ENCODE results near the gene COLEC11.
"Not testable (repeated sequence)": the region's sequence is repeated elsewhere in the genome, so short reads cannot be mapped to it uniquely, and the experiment has no call there.

The COLEC11 gene

GRCh38 chr2:3606370-3607201, 11.7 kb downstream of the COLEC11 start:
- no peak for DNase-seq

GRCh38 chr2:3608373-3609278, 13.7 kb downstream of the COLEC11 start:
- DNase-seq = no peak

GRCh38 chr2:3609279-3609673, 14.4 kb downstream of the COLEC11 start:
- not testable (repeated sequence) for DNase-seq

GRCh38 chr2:3610415-3610814, 15.5 kb downstream of the COLEC11 start:
- DNase-seq = no peak

- DNase-seq = no peak
These were observed 16.1 kb downstream of the COLEC11 start for GRCh38 chr2:3610881-3611505.

GRCh38 chr2:3611589-3611988, 16.7 kb downstream of the COLEC11 start:
- DNase-seq = no peak

DNA sequence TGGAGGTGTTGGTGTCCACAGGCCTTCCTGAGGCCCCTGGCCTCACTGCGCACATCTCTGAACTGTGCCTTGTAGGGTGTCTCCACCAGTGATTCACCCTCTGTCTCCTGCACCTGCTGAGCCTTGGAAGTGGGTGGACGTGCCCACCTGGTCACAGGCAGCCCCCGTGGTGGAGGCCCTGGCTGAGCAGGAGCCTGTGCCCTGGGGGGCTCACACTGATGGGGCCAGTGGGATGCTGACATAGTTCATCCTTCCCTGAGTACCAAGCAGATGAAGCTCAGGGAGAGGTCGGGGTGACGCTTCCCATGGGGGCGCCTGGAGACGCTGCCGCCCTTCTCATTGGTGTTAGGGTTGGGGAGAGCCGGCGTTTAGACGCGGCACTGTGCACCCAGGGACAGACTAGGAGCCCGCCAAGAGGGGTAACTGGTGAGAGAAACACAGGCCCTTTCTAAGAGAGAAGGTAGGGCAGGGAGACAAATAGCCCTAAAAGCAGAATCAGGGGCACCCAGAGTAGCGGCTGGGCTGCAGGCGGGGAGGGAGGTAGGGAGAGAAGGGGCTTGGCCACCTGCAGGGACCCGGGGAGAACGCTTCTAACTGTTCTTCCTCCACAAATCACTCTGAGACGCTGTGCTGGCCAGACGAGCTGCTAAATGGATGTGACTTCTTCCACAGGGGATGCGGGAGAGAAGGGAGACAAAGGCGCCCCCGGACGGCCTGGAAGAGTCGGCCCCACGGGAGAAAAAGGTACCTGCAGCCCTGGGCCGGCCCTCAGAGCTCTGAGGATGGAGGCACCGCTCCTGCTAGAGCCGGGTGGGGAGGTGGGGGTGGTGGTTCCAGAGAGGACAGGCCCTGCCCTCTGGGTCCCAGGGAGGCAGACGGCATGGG, 18.0 kb downstream of the COLEC11 start:
- no peak for DNase-seq

DNA sequence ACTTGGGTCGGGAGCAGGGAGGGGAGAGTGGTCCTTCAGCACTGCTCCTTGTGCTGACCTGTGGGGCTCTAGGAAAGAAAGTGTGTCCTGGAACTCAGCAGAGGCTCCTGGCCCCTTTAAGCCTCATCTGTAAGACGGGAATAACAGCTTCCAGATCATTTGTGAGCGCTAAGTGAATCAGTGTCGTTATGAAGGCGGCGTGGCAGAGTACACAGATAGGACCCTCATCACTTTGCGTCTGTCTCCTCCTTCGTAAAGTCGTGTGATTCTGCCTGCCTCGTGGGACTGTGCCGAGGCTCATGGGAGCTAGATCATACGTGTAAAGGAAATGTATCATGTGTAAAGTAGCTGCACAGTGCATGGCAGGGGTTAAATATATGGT, 18.6 kb downstream of the COLEC11 start:
- no peak for DNase-seq

DNA sequence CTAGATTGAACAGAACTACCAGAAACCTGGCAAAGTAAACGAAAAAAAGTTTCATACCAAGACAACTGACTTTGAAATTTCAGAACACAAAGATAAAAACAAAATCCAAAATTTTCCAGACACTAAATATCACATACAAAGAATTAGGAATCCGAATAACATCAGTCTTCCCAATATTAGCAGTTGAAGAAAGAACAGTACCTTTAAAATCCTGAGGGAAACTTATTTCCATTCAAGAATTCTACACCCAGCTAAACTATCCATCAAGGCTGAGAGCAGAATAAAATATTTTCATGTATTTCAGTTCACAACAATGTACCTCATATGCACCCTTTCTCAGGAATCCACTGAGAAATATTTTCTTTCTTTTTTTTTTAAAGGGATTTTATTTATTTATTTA, 19.8 kb downstream of the COLEC11 start:
- not testable (repeated sequence) for DNase-seq

DNA sequence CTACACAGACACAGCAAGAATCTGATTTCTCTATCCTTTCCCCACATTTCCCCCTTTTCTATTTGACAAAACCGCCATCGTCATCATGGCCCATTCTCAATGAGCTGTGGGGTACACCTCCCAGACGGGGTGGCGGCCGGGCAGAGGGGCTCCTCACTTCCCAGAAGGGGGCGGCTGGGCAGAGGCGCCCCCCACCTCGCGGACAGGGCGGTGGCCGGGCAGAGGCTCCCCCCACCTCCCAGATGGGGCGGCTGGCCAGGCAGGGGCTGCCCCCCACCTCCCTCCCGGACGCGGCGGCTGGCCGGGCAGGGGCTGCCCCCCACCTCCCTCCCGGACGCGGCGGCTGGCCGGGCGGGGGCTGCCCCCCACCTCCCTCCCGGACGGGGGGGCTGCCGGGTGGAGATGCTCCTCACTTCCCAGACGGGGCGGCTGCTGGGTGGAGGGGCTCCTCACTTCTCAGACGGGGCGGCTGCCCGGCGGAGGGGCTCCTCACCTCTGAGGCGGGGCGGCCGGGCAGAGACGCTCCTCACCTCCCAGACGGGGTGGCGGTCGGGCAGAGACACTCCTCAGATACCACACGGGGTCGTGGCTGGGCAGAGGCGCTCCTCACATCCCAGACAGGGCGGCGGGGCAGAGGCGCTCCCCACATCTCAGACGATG, 20.8 kb downstream of the COLEC11 start:
- DNase-seq = not testable (repeated sequence)

DNA sequence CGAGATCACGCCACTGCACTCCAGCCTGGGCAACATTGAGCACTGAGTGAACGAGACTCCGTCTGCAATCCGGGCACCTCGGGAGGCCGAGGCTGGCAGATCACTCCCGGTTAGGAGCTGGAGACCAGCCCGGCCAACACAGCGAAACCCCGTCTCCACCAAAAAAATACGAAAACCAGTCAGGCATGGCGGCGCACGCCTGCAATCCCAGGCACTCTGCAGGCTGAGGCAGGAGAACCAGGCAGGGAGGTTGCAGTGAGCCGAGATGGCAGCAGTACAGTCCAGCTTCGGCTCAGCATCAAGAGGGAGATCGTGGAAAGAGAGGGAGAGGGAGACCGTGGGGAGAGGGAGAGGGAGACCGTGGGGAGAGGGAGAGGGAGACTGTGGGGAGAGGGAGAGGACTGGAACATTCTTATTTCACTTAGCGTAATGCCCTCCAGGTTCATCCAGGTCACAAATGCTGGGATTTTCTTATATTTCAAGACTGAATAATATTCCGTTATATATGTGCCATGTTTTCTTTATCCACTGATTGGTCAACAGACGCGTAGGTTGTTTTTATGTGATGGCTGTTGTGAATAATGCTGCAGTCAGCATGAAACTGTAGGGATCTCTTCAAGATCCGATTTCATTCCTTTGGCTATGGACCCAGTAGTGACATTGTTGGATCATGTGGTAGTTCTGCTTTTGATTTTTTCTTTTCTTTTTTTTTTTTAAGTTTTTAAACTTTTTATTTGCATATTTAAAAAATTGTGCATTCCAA, 21.7 kb downstream of the COLEC11 start:
- DNase-seq = not testable (repeated sequence)

DNA sequence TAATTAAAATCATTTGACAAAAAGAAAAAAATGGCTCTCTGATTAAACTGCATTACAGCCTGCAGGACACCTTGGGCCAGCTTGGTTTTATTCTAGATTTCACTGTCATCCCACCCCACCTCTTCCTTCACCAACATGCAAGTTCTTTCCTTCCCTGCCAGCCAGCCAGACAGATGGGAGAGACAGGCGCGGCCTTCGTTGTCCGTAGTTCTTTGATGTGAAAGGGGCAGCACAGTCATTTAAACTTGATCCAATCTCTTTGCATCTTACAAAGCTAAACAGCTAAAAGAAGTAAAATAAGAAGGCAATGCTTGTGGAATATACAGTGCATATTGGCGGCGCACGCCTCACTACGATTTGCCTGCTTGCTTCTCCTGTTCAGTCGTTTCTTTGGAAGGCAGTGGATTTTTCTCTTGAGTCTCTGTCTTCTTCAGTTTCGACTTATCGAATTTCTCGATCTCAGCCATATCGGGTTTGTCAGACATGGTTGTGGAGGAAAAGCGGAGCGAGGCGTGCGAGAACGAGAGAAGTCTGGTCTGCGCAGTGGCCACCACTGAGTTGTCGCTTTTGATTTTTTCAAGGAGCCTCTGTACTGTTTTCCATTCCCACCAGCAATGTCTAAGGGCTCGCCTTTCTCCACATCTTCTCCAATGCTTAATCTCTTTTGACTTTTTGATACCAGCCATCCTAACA, 22.4 kb downstream of the COLEC11 start:
- no peak for DNase-seq

GRCh38 chr2:3618367-3618766, 23.5 kb downstream of the COLEC11 start:
- no peak for DNase-seq

- DNase-seq = no peak
These were observed 24.1 kb downstream of the COLEC11 start for GRCh38 chr2:3619033-3619432.

DNA sequence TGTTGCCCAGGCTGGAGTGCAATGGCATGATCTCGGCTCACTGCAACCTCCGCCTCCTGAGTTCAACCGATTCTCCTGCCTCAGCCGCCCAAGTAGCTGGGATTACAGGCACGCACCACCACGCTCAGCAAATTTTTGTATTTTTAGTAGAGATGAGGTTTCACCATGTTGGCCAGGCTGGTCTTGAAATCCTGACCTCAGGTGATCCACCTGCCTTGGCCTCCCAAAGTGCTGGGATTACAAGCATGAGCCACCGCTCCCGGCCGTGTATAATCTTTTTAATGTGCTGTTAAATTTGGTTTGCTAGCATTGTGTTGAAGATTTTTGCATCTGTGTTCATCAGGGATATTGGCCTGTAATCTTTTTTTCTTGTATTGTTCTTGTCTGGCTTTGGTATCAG, 24.7 kb downstream of the COLEC11 start:
- not testable (repeated sequence) for DNase-seq

DNA sequence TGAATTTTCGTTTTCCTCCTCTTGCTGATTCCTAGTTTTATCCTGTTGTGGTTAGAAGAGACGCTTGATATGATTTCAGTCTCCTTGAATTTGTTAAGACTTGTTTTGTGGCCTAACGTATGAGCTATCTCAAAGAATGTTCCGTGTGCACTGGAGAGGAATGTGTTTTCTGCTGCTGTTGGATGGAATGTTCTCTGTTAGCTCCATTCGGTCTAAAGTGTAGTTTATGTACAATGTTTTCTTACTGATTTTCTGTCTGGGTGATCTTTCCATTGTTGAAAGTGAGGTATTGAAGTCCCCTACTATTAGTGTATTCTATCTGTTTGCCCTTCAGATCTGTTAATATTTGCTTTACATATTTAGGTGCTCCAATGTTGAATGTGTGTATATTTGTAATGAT, 25.9 kb downstream of the COLEC11 start:
- DNase-seq = no peak

DNA sequence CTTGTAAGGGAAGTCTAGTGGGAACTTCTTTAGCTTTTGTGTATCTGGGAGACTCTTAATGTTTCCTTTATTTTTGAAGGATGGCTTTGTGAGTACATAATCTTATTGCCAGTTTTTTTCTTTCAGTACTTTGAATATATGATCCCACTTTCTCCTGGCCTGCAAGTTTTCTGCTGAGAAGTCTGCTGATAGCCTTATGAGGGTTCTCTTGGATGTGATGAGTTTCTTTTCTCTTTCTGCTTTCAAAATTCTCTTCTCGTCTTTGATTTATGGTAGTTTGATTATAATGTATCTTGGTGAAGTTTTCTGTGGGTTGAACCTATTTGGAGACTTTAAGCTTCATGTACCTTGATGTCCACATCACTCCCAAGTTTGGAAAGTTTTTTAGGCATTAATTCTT, 28.1 kb downstream of the COLEC11 start:
- no peak for DNase-seq

- DNase-seq = no peak
These were observed 29.3 kb downstream of the COLEC11 start for GRCh38 chr2:3624059-3624794.

GRCh38 chr2:3625186-3625585, 30.3 kb downstream of the COLEC11 start:
- DNase-seq = no peak
